SK-N-DZ (cell line): ENCODE measurements around the gene HPCAL4.

Source experiments
- DNase-seq: peaks from one replicate; pipeline ENCODE4 v3.0.0-alpha.2; 2015; ENCODE audit warnings: low spot score

The HPCAL4 gene

GRCh38 chr1:39676948-39677548, 14.2 kb downstream of the HPCAL4 start:
- DNase-seq: no peak

GRCh38 chr1:39675220-39675619, 16.0 kb downstream of the HPCAL4 start:
- no peak for DNase-seq

GRCh38 chr1:39673215-39673614, 18.0 kb downstream of the HPCAL4 start:
- no peak for DNase-seq

GRCh38 chr1:39672551-39672947, 18.7 kb downstream of the HPCAL4 start:
- DNase-seq: no peak

GRCh38 chr1:39671793-39672550, 19.3 kb downstream of the HPCAL4 start, which contains the start of gene NT5C1A:
TSS of gene NT5C1A (minus strand) at chr1:39672107. CDS start at chr1:39672038, 69 bp downstream.
- no peak for DNase-seq

- no peak for DNase-seq
Observed at GRCh38 chr1:39671433-39671792, 19.8 kb downstream of the HPCAL4 start.

- no peak for DNase-seq
Observed at GRCh38 chr1:39670689-39671088, 20.5 kb downstream of the HPCAL4 start.

- DNase-seq: no peak
Observed at GRCh38 chr1:39668894-39669293, 22.3 kb downstream of the HPCAL4 start.

- no peak for DNase-seq
Observed at GRCh38 chr1:39668111-39668510, 23.1 kb downstream of the HPCAL4 start.

GRCh38 chr1:39666772-39667171, 24.5 kb downstream of the HPCAL4 start:
- no peak for DNase-seq

- peak; percentile 75 for DNase-seq
Observed at GRCh38 chr1:39663559-39663958, 27.7 kb downstream of the HPCAL4 start.

- no peak for DNase-seq
Observed at GRCh38 chr1:39662861-39663260, 28.4 kb downstream of the HPCAL4 start.

GRCh38 chr1:39659538-39659937, 31.7 kb downstream of the HPCAL4 start:
- no peak for DNase-seq

GRCh38 chr1:39659110-39659509, 32.1 kb downstream of the HPCAL4 start:
- DNase-seq: no peak

- DNase-seq: peak; percentile 69
Observed at GRCh38 chr1:39657923-39658485, 33.2 kb downstream of the HPCAL4 start.

GRCh38 chr1:39657402-39657801, 33.8 kb downstream of the HPCAL4 start:
- no peak for DNase-seq

- peak; percentile 48 for DNase-seq
Observed at GRCh38 chr1:39656391-39656790, 34.8 kb downstream of the HPCAL4 start.

- DNase-seq: no peak
Observed at GRCh38 chr1:39655578-39656268, 35.5 kb downstream of the HPCAL4 start.

- no peak for DNase-seq
Observed at GRCh38 chr1:39654291-39654690, 36.9 kb downstream of the HPCAL4 start.

- peak; percentile 72 for DNase-seq
Observed at GRCh38 chr1:39653546-39654031, 37.6 kb downstream of the HPCAL4 start.

GRCh38 chr1:39652554-39652953, 38.7 kb downstream of the HPCAL4 start:
- no peak for DNase-seq

- DNase-seq: no peak
Observed at GRCh38 chr1:39652105-39652504, 39.1 kb downstream of the HPCAL4 start.
